NCI-H146 (cell line): Measurements from ENCODE around the gene CCDC7.
A peak's percentile ranks its signal among the peaks of the same experiment; 100 is the strongest.
"Not testable (repeated sequence)": the region's sequence is repeated elsewhere in the genome, so short reads cannot be mapped to it uniquely, and the experiment has no call there.

Source experiments
- DNase-seq: peaks from one replicate; lab custom pipeline; 2025; lab: John Stamatoyannopoulos, UW

Gene CCDC7

GRCh38 chr10:32699683-32700082, 253.7 kb downstream of the CCDC7 start:
- not testable (repeated sequence) for DNase-seq

DNA sequence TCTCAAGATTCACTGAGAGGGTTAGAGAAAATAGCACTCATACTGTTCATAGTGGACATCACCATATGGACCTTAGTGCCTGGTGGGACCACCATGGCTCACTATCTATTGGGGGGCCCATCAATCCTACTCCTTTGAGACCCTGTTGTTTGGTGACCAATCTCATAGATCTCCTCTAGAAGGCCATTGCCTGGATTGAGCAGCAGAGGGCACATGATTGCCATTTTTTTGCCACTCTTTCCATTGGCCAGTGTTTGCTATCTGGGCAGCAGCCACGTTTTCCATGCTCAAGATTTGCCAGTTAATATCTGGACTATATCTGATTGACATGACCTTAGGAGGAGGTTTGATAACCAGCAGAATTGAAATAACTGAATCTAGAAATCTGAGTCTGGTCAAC, 267.6 kb downstream of the CCDC7 start:
- no peak for DNase-seq

GRCh38 chr10:32731527-32731926, 285.6 kb downstream of the CCDC7 start:
- no peak for DNase-seq

GRCh38 chr10:32738958-32739357, 293.0 kb downstream of the CCDC7 start:
- DNase-seq: no peak

GRCh38 chr10:32744321-32744720, 298.4 kb downstream of the CCDC7 start:
- no peak for DNase-seq

- DNase-seq: no peak
These were observed 300.9 kb downstream of the CCDC7 start for GRCh38 chr10:32746869-32747268.

DNA sequence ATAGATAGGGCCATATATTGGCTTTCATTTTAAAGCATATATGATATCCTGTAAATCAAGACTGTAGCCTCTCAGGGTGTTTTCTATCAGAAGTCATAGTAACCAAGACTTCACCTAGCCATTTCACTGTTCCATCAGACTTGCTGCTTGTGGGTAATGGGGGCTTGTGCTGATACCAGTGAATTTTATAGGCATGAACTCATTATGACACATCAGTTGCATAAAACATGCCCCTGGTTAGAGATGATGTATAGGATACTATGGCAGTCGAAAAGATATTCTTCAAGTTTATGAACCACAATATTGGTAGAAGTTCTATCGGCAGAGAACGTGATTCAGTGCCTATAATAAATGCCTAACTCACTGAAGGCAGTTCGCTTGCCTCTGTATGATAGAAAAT, 305.6 kb downstream of the CCDC7 start:
- DNase-seq: no peak

GRCh38 chr10:32754900-32755299, 309.0 kb downstream of the CCDC7 start:
- not testable (repeated sequence) for DNase-seq

- DNase-seq: no peak
These were observed 325.3 kb downstream of the CCDC7 start for GRCh38 chr10:32771217-32771616.

DNA sequence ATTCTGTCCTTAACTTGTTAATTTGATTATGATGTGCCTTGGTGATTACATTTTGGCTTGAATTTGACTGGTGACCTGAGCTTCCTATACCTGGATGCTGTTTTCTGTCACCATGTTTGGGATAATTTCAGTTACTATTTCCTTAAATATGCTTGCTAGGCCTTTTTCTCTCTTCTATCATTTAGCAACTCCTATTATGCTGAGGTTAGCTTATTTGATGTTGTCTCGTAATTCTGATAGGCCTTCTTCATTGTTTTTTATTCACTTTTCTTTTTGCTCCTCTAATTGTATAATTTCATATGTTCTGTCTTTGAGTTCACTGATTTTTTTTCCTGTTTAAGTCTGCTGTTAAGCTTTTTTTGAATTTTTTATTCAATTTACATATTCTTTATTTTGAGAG, 327.2 kb downstream of the CCDC7 start:
- DNase-seq: no peak

- no peak for DNase-seq
These were observed 341.0 kb downstream of the CCDC7 start for GRCh38 chr10:32786968-32787367.

GRCh38 chr10:32787690-32788284, 341.8 kb downstream of the CCDC7 start:
- no peak for DNase-seq

DNA sequence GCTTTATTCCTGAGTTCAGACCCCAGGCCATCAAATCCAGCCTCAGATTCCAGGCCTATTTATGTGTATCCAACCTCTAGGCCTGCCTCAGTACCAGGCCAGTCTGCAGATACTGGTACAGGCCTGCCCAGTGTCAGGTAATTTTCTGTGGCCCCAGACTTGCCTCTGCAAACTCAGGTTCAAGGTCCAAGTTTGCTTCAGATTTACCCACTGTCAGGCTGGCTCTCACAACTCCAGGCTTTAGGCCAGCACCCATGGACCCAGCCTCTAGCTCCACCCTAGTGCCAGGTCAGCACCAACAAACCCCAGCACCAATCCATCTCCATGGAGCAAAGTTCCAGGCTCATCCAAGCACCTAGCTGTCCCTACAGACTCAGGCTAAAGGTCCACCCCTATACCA, 342.4 kb downstream of the CCDC7 start:
- DNase-seq: no peak

DNA sequence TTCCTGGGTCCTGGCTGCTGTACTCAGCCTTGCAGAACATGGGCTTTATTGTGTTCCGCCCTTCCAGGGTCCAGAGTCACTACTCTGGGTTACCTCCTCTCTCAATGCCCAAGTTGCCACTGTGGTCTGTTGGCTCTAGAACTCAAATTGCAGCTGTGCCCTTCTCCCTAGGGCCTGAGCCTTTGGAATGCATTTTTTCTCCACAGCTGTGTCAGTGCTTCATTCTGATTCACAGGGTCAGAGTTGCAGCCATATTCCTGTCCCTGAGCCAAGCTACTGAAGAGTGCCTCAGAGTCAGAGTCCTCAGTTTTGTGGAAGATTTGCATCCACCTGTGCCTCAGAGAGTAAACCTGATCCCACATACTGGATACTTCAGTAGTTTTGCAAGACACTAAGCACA, 344.5 kb downstream of the CCDC7 start:
- DNase-seq: no peak

- DNase-seq: no peak
These were observed 347.1 kb downstream of the CCDC7 start for GRCh38 chr10:32793033-32793432.

- DNase-seq: peak; percentile 13
These were observed 349.8 kb downstream of the CCDC7 start for GRCh38 chr10:32795598-32796183.

- DNase-seq: not testable (repeated sequence)
These were observed 351.5 kb downstream of the CCDC7 start for GRCh38 chr10:32797393-32797792.

GRCh38 chr10:32846974-32847373, 401.0 kb downstream of the CCDC7 start:
- no peak for DNase-seq

GRCh38 chr10:32851301-32851700, 405.4 kb downstream of the CCDC7 start:
- no peak for DNase-seq

DNA sequence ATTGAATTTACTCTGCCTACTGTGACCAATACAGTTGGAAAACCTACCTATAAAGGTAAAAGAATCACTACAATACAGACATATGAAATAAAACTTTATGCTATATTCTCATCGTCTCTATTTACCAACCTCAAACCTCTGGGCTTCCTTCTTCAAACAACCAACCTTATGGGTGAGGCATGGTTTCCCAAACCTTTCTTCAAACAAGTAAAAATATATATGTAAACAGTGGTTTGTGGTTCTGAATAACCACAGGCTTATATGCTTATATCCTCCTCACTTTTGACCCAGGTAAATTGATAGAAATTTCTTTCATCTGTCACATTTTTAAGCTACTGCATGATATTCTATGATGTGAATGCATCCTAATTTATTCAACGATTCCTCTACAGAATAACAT, 408.5 kb downstream of the CCDC7 start:
- no peak for DNase-seq

DNA sequence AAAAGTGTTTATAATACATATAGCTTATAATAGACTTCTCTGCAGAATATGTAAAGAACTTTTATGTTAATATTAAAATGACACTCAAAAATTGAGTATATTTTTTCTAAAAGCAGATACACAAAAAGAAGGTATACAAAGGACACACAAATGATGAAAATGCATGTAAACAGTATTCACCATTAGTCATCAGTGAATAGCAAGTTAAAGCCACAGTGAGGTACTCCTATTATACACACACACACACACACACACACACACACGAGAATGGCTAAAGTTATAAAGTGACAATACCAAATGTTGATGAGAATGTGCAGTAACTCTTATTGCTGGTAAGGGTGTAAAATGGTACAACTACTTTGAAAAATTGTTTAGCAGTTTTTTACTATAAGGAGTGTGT, 419.2 kb downstream of the CCDC7 start:
- DNase-seq: no peak

DNA sequence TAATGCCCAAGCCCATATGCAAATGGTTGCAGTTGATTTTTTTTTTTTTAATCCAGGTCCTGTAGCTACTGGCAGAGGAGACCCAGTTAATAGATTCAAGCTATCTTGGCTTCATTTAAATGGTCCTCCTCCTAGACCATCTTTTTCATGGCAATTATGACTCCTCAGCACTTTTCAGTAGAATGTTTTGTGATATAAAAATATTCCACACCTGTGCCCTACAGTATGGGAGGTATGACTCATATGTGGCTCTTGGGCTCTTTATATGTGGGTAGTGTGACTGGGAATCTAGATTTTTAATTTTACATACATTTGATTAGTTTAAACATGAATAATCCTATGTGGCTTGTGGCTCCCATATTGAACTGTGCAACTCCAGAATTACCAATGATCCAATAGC, 432.0 kb downstream of the CCDC7 start:
- DNase-seq: no peak

- no peak for DNase-seq
These were observed 432.7 kb downstream of the CCDC7 start for GRCh38 chr10:32878646-32879045.

GRCh38 chr10:32882076-32882475, 436.1 kb downstream of the CCDC7 start:
- no peak for DNase-seq
